GM12878 (cell line): ENCODE results near the gene CHRM5. TPM values are rescaled to one million over a fixed set of nuclear protein-coding genes. Genes with fewer than 3 reads are reported as not detected.

Experiments used
- ATAC-seq: fragments of 200-7000 bp; cut with Tn5 transposase; 3 replicates; pipeline ENCODE4 v1.9.1; 2020; ENCODE audit warnings: mild to moderate bottlenecking, moderate library complexity
- BruUV-seq: library from RNA; stranded (reverse); fragments of 400-500 nt; replicated peaks from 2 replicates; lab custom pipeline; 2021; lab: Mats Ljungman, UMichigan
- CTCF ChIA-PET: fragments of 300-600 bp; sonication (Branson Sonifier 250); formaldehyde crosslinking; extraction: SDS; loops from one replicate; lab custom pipeline; 2021; ENCODE audit warnings: inconsistent platforms; lab: Yijun Ruan, JAX
- POLR2A ChIA-PET: fragments of 350-600 bp; formaldehyde crosslinking; extraction: SDS; loops from one replicate; lab custom pipeline; 2021; ENCODE audit warnings: inconsistent platforms; lab: Charles Lee
- RAD21 ChIA-PET: fragments of 300-600 bp; sonication (Branson Sonifier 250); formaldehyde crosslinking; loops from one replicate; lab custom pipeline; 2023; ENCODE audit warnings: antibody characterized with exemption; ENCODE audit not compliant: unreplicated experiment; lab: Charles Lee
- SMC1A ChIA-PET: fragments of 300-600 bp; sonication (Branson Sonifier 250); formaldehyde crosslinking; loops from one replicate; lab custom pipeline; 2023; ENCODE audit not compliant: unreplicated experiment, uncharacterized antibody; lab: Charles Lee
- DNase-seq: peaks from one replicate; pipeline ENCODE4 v3.0.0-alpha.2; 2011; ENCODE audit warnings: low read depth, low spot score
- FAIRE-seq: peaks from 3 replicates; lab custom pipeline; 2011; peaks lifted over from hg19 to GRCh38; lab: Jason Lieb, UNC
- H2AFZ ChIP-seq: 2 replicates; pipeline ENCODE4 v1.6.0; 2011; ENCODE audit warnings: low read depth, low read length, control low read depth; ENCODE audit not compliant: control insufficient read depth
- H3K27ac ChIP-seq: 2 replicates; pipeline ENCODE4 v1.5.1; 2011; ENCODE audit warnings: control low read depth; ENCODE audit not compliant: control insufficient read depth, insufficient read depth
- H3K27me3 ChIP-seq, 2 experiments: replicated peaks in 1 of 2; 2 replicates each; pipeline versions ENCODE4 v1.6.0 to v1.6.1; 2011; ENCODE audit warnings: low read length in 1 of 2; ENCODE audit not compliant: control insufficient read depth in 2 of 2, insufficient read depth in 2 of 2
- H3K36me3 ChIP-seq, 2 experiments: 2 replicates each; pipeline ENCODE4 v1.5.1; 2011; ENCODE audit warnings: low read length in 1 of 2; ENCODE audit not compliant: control insufficient read depth in 2 of 2, insufficient read depth in 2 of 2
- H3K4me1 ChIP-seq: 2 replicates; pipeline ENCODE4 v1.6.1; 2011; ENCODE audit warnings: mild to moderate bottlenecking, low read length, moderate library complexity, mixed read lengths; ENCODE audit not compliant: control insufficient read depth, insufficient read depth
- H3K4me2 ChIP-seq: 2 replicates; pipeline ENCODE4 v1.6.0; 2011; ENCODE audit warnings: control low read depth; ENCODE audit not compliant: control insufficient read depth, insufficient read depth
- H3K4me3 ChIP-seq: fragments of 200-600 bp; sonication (generic); 2 replicates; pipeline ENCODE4 v1.5.1; 2016
- H3K79me2 ChIP-seq: 2 replicates; pipeline ENCODE4 v1.6.0; 2011; ENCODE audit warnings: low read length; ENCODE audit not compliant: control insufficient read depth, insufficient read depth
- H3K9ac ChIP-seq: 2 replicates; pipeline ENCODE4 v1.8.0; 2011; ENCODE audit warnings: low read length, control low read depth, mixed read lengths; ENCODE audit not compliant: control insufficient read depth, insufficient read depth
- H3K9me3 ChIP-seq: replicated peaks from 3 replicates; pipeline ENCODE4 v1.5.1; 2011; ENCODE audit warnings: mild to moderate bottlenecking, low read length; ENCODE audit not compliant: control insufficient read depth, insufficient read depth
- H4K20me1 ChIP-seq: 2 replicates; pipeline ENCODE4 v1.6.0; 2011; ENCODE audit not compliant: control insufficient read depth, insufficient read depth
- EZH2 ChIP-seq: IDR thresholded peaks from 2 replicates; pipeline ENCODE4 v1.6.1; 2012; ENCODE audit warnings: low read depth, mild to moderate bottlenecking, control low read depth, inconsistent platforms, low read length, borderline replicate concordance; ENCODE audit not compliant: control insufficient read depth
- HCFC1 ChIP-seq: fragments of 150-350 bp; IDR thresholded peaks from 2 replicates; pipeline ENCODE4 v1.6.1; 2014; ENCODE audit warnings: low read length
- HDAC2 ChIP-seq: fragments of 200-600 bp; sonication (generic); IDR thresholded peaks from 2 replicates; pipeline ENCODE4 v1.6.1; 2017
- IRF3 ChIP-seq: fragments of 450-650 bp; IDR thresholded peaks from 2 replicates; pipeline ENCODE4 v1.6.1; 2014; ENCODE audit warnings: mild to moderate bottlenecking
- JUNB ChIP-seq: IDR thresholded peaks from 2 replicates; pipeline ENCODE4 v1.6.1; 2016; ENCODE audit warnings: antibody characterized with exemption, mild to moderate bottlenecking
- KLF5 ChIP-seq: fragments of 450-650 bp; IDR thresholded peaks from 2 replicates; pipeline ENCODE4 v1.6.1; 2014; ENCODE audit warnings: mild to moderate bottlenecking; ENCODE audit not compliant: partially characterized antibody
- MTA2 ChIP-seq: fragments of 450-650 bp; IDR thresholded peaks from 2 replicates; pipeline ENCODE4 v1.6.1; 2016; ENCODE audit warnings: low read depth, mild to moderate bottlenecking, moderate library complexity
- MTA3 ChIP-seq: IDR thresholded peaks from 2 replicates; pipeline ENCODE4 v1.6.1; 2012; ENCODE audit warnings: low read length, inconsistent platforms, borderline replicate concordance
- POLR2AphosphoS5 ChIP-seq: IDR thresholded peaks from 2 replicates; pipeline ENCODE4 v1.6.1; 2011; ENCODE audit warnings: mild to moderate bottlenecking, low read length, inconsistent platforms
- RCOR1 ChIP-seq: conservative IDR thresholded peaks from 2 replicates; pipeline ENCODE4 v1.6.1; 2012; ENCODE audit warnings: low read depth, low read length, improper control_type of control experiment
- SKIL ChIP-seq: fragments of 450-650 bp; IDR thresholded peaks from 2 replicates; pipeline ENCODE4 v1.6.1; 2017; ENCODE audit warnings: mild to moderate bottlenecking, low read depth, inconsistent platforms; ENCODE audit not compliant: poor library complexity, severe bottlenecking
- SMAD1 ChIP-seq: fragments of 450-650 bp; IDR thresholded peaks from 2 replicates; pipeline ENCODE4 v1.6.1; 2018; ENCODE audit warnings: mild to moderate bottlenecking, low read depth; ENCODE audit not compliant: partially characterized antibody
- SUZ12 ChIP-seq: fragments of 200-600 bp; sonication (generic); IDR thresholded peaks from one replicate; pipeline ENCODE4 v1.6.1; 2018; ENCODE audit warnings: antibody characterized with exemption, mild to moderate bottlenecking; ENCODE audit not compliant: unreplicated experiment
- WGBS: methylation state at CpG from one replicate; pipeline ENCODE4 v1.1.6; 2016; ENCODE audit warnings: low lambda C conversion rate; ENCODE audit not compliant: insufficient replicate concordance, insufficient coverage; ENCODE audit errors: missing lambda C conversion rate; 5-methylcytosine and 5-hydroxymethylcytosine counted together
- in situ Hi-C: fragments of 300-500 bp; cut with MboI; formaldehyde crosslinking; loops from 9 replicates; pipeline ENCODE4 v1.14.3; 2018; ENCODE audit warnings: mixed read lengths
- intact Hi-C: fragments of 100-400 bp; cut with micrococcal nuclease; formaldehyde crosslinking; loops from one replicate; pipeline ENCODE4 v1.14.2; 2022; ENCODE audit not compliant: unreplicated experiment
- polyA plus RNA-seq, 11 experiments: library from polyadenylated mRNA; depleted of rRNA in 4 of 11; unstranded in 6 of 11; stranded (reverse) in 5 of 11; fragments of >200 nt; fragmentation: Nextera tagmentation in 4 of 11; fragmentation: Illumina TruSeq in 1 of 11; extraction: Ambion mirVana in 4 of 11; extraction: Trizol in 1 of 11; gene quantifications; 1 replicate in 1 of 11; 2 replicates in 10 of 11; pipeline versions ENCODE4 v1.2.1 to v1.2.3, GENCODE V29; 2011 to 2016; ENCODE audit warnings: inconsistent platforms in 2 of 11, missing spikeins in 2 of 11, low read depth in 1 of 11
- total RNA-seq, 4 experiments: library from RNA; depleted of rRNA in 3 of 4; stranded (reverse); fragments of >200 nt in 3 of 4; fragmentation: Illumina TruSeq in 1 of 4; extraction: Trizol in 1 of 4; gene quantifications; 2 replicates each; pipeline versions ENCODE4 v1.2.1 to v1.2.3, GENCODE V29; 2013 to 2021

The CHRM5 gene
- total and polyA plus RNA-seq, 10 of the 15 experiments (the other 5 are each of a cell fraction or from before 2014, with no cell fraction given) = 0.01 to 0.10 (median 0.04) TPM; not detected in 6

GRCh38 chr15:34065941-34066340 is 97.6 kb downstream of the CHRM5 start:
- CTCF ChIA-PET = interaction anchor here (0.7 to 1.3 kb wide), 3 partner anchors 55 to 522 kb away, joined by 3 read pairs; no protein-coding TSS in a partner anchor
- H2AFZ ChIP-seq = no peak overlapping the region
- RAD21 ChIA-PET = interaction anchor here (1.2 kb wide), 1 partner anchor 144 kb away, joined by 3 read pairs; the partner anchor contains the start of gene KATNBL1
- intact Hi-C loops = loop anchor here (10.0 kb wide), 1 partner anchor 519 kb away; the partner anchor contains the start of gene GOLGA8B
- H3K36me3 ChIP-seq = no peaks in the 10 kb centered on the region
- no peak overlapping the region for H3K4me3 ChIP-seq
- H3K4me2 ChIP-seq = no peak overlapping the region
- no peaks in the 10 kb centered on the region for H3K4me1 ChIP-seq
- no peaks in the 10 kb centered on the region for H3K27me3 ChIP-seq
- ATAC-seq (no peak), FAIRE-seq (no peak), DNase-seq (no peak)
- in situ Hi-C loops = loop anchor here (5.0 to 25.0 kb wide), 2 partner anchors 151 to 521 kb away; partner anchors contain the start of gene GOLGA8B
- H3K27ac ChIP-seq = no peak overlapping the region
- SMC1A ChIA-PET = interaction anchor here (0.5 to 1.4 kb wide), 2 partner anchors 43 to 143 kb away, joined by 3 read pairs; no protein-coding TSS in a partner anchor
- no peaks in the 10 kb centered on the region for H3K79me2 ChIP-seq
- no TSS peak for BruUV-seq
- 85% methylated on average over 8 of the region's 8 CpGs for whole genome bisulfite sequencing
- POLR2A ChIA-PET = no interaction called here
- TF ChIP-seq HDAC2 = no peak
- no peak for TF ChIP-seq SMAD1
- H3K9ac ChIP-seq = no peak overlapping the region
- no peaks in the 10 kb centered on the region for H3K9me3 ChIP-seq
- H4K20me1 ChIP-seq = no peaks in the 10 kb centered on the region

GRCh38 chr15:34070003-34070402 is 101.7 kb downstream of the CHRM5 start:
- SMC1A ChIA-PET = interaction anchor here (0.9 kb wide), 1 partner anchor 40 kb away, joined by 3 read pairs; no protein-coding TSS in a partner anchor
- intact Hi-C loops (no loop called here), in situ Hi-C loops (loop anchor here (25.0 kb wide), 1 partner anchor 517 kb away; the partner anchor contains the start of gene GOLGA8B)
- CTCF ChIA-PET = no interaction called here
- DNase-seq (no peak), ATAC-seq (no peak), FAIRE-seq (no peak)
- no TSS peak for BruUV-seq
- Histone ChIP-seq H3K4me3 (no peak overlapping the region), H3K4me2 (no peak overlapping the region), H2AFZ (no peak overlapping the region), H3K9me3 (no peaks in the 10 kb centered on the region), H3K4me1 (no peaks in the 10 kb centered on the region), H3K27me3 (no peaks in the 10 kb centered on the region), H3K36me3 (no peaks in the 10 kb centered on the region), H3K27ac (no peak overlapping the region), H3K9ac (no peak overlapping the region), H3K79me2 (no peaks in the 10 kb centered on the region), H4K20me1 (no peaks in the 10 kb centered on the region)
- RAD21 ChIA-PET = no interaction called here
- WGBS = 66% methylated on average over 6 of the region's 6 CpGs
- POLR2A ChIA-PET = no interaction called here
- TF ChIP-seq EZH2 (no peak), MTA3 (no peak), RCOR1 (no peak), SUZ12 (no peak), KLF5 (no peak), HCFC1 (no peak), MTA2 (no peak), IRF3 (no peak), JUNB (no peak), SKIL (no peak), POLR2AphosphoS5 (no peak)
